GM19324 (cell line): ENCODE measurements around the gene CAPN5.
"Not testable (repeated sequence)": the region's sequence is repeated elsewhere in the genome, so short reads cannot be mapped to it uniquely, and the experiment has no call there.

Experiments used
- ATAC-seq: cut with Tn5 transposase; IDR thresholded peaks from one replicate; pipeline ENCODE4 v1.9.1; 2021; ENCODE audit warnings: mild to moderate bottlenecking, moderate library complexity; ENCODE audit not compliant: unreplicated experiment, low FRiP score

The CAPN5 gene

DNA sequence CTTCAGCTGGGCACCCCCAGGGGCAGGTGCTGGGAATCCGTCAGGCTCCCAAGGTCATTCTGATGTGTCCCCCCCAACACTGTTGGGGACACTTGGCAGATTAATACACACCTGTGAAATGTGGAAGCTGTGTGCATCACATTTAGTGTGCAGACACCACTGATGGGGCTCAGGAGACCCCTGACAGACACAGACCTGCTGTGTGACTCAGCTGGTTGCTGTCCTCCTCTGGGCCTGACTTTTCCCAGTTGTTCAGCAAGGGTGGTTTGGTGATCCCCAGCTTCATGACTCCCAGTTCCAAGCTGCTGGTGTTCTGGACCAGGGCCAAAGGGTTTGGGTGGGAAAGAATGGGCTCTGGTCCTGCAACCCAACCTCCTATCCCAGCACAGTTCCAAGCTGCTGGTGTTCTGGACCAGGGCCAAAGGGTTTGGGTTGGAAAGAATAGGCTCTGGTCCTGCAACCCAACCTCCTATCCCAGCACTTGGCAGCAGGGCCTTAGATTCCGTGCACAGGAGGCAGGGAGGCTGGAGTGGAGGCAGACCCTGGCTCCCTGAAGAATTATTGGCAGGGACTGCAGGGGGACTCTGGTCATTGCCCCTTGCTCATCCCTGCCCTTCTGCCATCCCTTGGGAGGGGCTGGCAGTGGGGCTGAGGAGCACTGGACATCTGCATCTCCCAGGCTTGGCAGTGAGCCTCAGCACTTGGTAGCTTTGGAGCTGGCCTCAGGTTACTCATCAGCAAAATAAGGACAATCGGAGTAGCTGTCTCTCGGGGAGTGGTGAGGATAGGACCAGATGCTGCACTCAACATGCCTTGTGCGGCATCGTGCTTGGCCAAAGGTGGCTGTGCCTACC, 27.4 kb downstream of the CAPN5 start:
- no peak for ATAC-seq

GRCh38 chr11:77094841-77095365, 28.1 kb downstream of the CAPN5 start:
- ATAC-seq, result no peak

- ATAC-seq, result no peak
These were observed 29.1 kb downstream of the CAPN5 start for GRCh38 chr11:77095551-77096490.

DNA sequence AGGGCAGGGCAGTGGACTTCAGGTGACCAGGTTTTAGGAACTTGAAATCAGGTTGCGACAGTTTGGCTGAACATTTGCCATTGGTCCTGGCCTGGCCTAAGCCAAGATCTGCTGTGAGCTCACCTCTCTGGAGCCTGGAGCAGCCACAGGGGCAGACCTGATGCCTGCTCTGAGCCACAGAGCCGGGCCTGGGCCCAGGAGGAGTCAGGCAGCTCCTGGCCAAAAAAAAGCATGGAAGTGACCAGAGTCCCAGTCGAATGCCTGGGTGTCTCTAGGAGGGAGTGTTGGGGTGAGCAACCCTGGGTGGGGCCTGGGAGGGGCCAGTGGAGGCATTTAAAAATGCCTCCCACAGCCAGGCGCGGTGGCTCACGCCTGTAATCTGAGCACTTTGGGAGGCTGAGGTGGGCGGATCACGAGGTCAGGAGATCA, 29.8 kb downstream of the CAPN5 start:
- no peak for ATAC-seq

DNA sequence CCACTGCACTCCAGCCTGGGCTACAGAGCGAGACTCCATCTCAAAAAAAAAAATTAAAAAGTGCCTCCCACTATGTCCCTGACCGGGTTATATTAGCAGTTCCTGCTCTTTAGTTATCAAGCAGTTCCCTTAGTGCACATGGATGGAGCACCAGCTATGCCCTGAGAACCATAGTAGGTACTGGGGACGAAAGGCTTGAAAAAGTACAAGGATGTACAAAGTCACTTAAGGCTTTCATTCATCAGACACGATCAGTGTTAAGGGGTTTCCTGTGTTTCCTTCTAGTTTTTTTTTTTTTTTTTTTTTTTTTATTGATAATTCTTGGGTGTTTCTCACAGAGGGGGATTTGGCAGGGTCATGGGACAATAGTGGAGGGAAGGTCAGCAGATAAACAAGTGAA, 30.4 kb downstream of the CAPN5 start:
- ATAC-seq, result not testable (repeated sequence)

DNA sequence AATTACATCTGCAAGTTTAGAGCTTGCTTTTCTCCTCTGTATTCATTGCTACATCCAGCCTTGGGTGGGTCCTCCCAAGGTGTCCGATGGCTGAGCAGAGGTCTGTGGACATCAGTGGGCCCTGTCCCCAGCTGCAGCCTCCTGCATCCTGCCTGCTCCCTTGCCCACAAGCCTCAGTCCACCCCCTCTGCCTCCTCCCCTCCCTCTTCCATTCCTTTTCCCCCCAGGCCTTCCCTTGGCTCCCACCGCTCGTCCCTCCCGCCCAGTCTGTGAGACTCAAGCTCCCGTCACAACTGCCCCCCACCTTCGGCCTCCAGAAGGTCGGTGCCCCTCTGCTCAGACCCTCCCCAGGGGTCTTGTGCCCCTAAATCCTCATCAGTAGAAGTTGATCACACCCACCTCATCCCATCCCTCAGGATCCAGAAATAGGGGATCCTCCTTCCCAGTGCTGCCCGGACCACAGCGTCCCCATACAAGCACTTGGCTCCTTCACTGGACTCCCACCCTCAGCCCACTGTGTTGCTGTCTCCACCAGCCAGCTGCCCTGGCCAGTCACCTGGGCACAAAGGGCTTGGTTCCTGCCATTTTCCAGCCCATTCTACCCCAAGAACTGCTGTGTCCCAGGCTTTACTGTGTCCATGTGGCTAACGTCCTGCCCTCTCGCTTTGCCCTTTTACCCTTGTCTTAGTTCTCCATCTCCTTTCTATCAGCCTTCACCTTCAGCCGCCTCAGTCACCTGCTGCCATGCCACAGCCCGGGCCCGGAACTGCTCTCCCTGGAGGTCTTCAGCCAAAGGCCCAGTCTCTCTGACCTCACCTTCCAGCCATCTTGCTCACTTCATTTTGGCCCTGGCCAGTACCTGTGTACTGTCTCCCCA, 33.6 kb downstream of the CAPN5 start:
- ATAC-seq, result no peak

GRCh38 chr11:77101043-77101537, 34.3 kb downstream of the CAPN5 start:
- no peak for ATAC-seq

DNA sequence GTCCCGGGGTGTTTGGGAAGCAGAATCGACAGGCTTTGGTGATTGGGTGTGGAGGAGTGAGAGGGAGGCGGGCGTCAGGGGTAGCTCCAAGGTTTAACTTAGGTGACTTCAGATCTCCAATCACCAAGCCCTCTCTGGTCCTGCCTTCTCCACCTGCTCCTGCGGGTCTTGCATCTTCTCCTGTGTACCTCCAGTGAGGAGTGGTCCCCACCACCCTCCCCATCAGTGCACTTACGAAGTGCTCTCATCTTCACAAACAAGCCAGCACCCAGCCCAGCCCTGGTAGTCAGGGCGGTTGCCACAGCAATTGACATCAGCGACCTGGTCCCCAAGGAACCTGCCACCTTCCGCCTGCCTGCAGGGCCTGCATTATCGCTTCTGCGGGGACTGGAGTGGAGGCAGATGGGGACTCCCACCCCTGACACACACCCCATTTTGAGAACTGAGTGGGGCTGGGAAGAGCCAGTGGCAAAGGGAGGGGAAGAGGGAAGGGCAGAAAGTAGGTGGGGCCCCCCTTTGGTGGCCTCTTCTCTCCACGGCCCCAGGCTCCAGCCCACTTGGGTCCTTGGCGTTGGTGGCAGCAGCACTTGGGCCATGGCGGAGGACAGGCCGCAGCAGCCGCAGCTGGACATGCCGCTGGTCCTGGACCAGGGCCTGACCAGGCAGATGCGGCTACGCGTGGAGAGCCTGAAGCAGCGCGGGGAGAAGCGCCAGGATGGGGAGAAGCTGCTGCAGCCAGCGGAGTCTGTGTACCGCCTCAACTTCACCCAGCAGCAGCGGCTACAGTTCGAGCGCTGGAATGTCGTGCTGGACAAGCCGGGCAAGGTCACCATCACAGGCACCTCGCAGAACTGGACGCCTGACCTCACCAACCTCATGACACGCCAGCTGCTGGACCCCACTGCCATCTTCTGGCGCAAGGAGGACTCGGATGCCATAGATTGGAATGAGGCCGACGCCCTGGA, 35.8 kb downstream of the CAPN5 start, which contains the start of gene OMP:
Gene OMP (plus strand): TSS at position 595 of the 965 bp plus-strand sequence. CDS start 0 bp downstream, at position 595.
- ATAC-seq, result no peak

DNA sequence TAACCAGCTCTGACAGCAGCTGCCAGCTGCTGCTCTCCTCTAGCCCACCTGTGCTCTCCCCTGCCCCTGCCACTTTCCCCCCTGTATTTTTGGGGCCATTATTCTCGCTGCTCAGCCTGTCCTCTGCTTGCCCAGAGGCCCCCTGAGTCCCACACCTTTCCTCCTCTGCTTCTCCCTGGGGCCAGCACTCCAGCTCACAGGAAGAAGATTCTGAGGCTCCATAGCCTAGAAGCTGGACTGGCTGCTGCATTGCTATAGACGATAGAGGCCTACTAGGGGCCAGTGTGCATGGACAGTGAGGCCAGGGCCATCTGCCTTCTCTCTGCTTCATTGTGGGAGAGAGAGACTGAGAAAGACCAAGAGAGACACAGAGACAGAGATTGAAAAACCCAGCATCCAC, 36.5 kb downstream of the CAPN5 start:
- ATAC-seq, result no peak

DNA sequence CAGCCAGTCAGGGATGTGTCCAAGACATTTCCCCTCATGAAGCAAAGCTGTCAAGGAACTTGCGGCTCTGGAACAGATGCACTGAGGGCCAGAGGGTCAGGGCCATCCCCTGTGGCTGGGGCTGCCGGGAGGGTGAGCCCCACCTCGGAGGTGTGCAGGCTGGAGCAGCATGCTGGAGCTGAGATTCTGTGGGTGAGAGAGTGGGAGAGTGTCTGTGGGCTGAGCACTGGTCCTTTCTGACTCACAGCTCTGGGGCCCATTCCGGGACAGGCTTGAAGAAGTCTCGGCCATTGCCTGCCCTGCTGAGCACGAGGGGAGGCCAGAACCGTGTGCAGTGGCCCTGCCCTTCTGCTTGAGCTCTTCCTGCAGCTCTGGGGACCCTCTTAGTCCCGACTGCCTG, 38.0 kb downstream of the CAPN5 start:
- ATAC-seq, result no peak

DNA sequence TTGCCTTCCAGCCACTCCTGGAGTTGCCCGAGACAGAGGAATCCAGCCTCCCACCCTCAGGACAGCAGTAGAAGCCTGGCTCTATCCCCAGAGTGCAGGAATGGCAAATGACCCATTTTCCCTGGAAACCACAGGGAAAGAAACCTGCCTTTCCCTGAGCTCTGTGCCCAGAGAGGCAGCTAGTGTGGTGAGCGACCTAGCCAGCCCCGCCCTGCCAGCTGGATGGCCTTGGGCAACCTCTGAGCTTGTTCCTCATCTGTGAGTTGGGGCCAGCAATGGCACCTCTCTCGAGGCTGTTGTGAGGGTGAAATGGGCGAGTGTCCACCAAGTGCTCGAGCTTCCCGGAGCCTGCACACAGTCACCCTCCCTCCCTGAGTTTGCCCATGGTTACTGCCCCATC, 39.5 kb downstream of the CAPN5 start:
- ATAC-seq, result no peak

GRCh38 chr11:77106759-77107158, 40.0 kb downstream of the CAPN5 start:
- ATAC-seq, result no peak

- ATAC-seq, result no peak
These were observed 41.2 kb downstream of the CAPN5 start for GRCh38 chr11:77107950-77108349.

- no peak for ATAC-seq
These were observed 41.7 kb downstream of the CAPN5 start for GRCh38 chr11:77108436-77108835.

DNA sequence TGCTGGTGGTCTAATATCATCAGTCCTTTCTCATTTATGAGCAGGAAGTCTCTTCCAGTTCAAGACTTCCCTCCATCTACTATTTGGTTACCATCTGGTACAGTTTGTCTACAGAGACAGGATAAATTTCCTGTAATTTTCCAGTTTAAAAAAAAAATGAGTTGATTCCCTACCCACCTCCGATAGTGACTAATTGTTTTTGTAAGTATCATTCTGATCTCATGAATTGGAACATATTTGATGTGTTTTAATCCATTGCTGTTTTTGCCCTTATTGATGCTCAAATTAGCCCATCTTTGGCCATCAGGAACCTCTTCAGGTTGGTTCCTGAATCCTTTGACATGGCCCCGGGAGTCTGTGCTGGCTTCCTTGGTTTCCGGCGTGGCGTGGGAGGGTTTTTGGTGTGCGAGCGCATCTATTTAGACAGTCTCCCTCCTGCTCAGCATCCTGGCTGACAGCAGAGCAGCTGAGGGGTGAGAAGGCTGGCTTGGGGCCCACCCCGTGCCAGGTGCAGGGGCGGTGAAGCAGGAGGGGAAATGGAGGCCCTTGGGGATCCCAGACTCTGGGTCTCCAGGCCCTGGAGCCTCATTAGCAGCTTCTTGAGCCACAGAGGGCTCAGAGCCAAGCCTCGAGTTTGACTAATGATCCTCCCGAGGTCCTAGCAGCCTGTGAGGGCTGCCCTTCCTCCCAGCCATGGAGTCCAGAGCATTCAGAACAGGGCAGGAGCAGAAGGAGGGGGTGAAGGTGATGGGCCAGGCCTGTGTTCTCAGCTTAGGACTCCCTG, 42.7 kb downstream of the CAPN5 start:
- no peak for ATAC-seq

GRCh38 chr11:77110836-77111235, 44.1 kb downstream of the CAPN5 start:
- ATAC-seq, result no peak

- no peak for ATAC-seq
These were observed 44.5 kb downstream of the CAPN5 start for GRCh38 chr11:77111277-77111676.

DNA sequence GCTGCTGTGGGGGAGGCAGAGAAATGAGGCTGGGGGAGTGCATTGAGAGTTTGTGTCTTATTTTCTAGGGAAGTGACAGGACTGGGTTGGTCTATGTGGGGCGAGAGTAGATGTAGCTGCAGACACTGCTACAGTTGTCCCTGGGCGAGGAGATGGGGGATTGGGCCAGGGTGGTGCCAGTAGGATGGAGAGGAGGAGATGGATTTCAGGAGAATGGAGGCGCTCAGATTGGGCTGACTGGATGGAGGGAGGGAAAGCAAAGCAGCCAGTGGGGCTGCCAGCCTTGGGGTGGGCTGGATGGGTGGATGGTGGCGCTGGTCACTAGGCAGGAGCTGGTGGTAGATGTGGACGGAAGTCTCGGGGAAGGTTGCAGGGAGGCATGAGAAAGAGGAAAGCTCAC, 45.2 kb downstream of the CAPN5 start:
- no peak for ATAC-seq
